ENCODE data around the gene MAMDC2.

DNA sequence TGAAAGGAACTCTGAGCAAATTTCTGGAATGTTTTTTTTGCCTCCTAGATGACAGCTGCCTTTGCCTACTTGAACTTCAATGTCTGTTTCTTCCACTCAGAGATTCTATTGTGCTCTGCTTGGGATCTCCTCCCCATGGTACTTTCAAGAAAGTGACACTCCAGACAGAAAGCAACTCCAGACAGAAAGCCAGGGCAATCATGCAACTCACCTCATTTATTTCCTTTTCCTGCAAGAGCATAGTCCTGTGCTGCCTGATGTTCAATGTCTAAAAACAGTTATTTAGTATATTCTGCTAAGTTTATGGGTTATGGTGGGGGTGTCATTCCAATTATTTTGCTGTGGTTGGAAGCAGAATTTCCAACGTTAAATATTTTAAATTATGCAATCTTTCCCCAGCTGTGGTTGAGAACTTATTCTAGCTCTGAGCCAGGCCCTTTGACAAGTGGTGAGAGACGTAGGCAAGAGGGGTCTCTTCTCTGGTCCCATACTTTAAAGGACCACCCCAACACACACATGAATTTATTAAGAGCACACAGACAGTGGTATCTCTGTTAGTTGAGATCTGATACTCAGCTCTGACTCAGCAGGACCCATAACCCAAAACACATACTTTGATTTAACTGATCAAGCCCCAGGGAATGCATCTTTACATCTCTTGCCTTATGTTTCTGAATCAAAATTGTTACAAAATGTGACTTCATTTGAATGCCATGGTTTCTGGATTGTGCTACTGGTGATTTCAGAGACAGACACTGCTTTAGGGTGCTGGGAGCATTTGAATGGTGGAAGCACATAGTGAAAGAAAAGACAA is 39.5 kb upstream of the MAMDC2 start:
- no peak for TF ChIP-seq POLR2A (IDR thresholded peaks at IDR 0.05; ENCODE audit: low read length)
- TF ChIP-seq, protein P1, sequence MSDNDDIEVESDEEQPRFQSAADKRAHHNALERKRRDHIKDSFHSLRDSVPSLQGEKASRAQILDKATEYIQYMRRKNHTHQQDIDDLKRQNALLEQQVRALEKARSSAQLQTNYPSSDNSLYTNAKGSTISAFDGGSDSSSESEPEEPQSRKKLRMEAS (IDR thresholded peaks at IDR 0.05) = no peak
